WTC11 (cell line): ENCODE data around the gene CEMIP. TPM values are rescaled to one million over a fixed set of nuclear protein-coding genes. Genes with fewer than 3 reads are reported as not detected.

Experiments used
- ATAC-seq: fragments of 200-7000 bp; cut with Tn5 transposase; 2 replicates; pipeline ENCODE4 v1.10.0; 2021; ENCODE audit warnings: mild to moderate bottlenecking, moderate library complexity
- CTCF ChIA-PET: fragments of 300-600 bp; sonication (Branson Sonifier 250); formaldehyde crosslinking; loops from one replicate; lab custom pipeline; 2021; ENCODE audit warnings: antibody characterized with exemption; lab: Charles Lee
- POLR2A ChIA-PET: fragments of 350-600 bp; sonication (Branson Sonifier 250); formaldehyde crosslinking; loops from one replicate; lab custom pipeline; 2021; ENCODE audit warnings: antibody characterized with exemption; lab: Charles Lee
- DNase-seq: peaks from one replicate; pipeline ENCODE4 v3.0.0; 2021; ENCODE audit warnings: low spot score
- H3K27ac Mint-ChIP-seq: 2 replicates; pipeline ENCODE4 v1.8.0; 2021; ENCODE audit warnings: mixed read lengths
- H3K27me3 Mint-ChIP-seq: 2 replicates; pipeline ENCODE4 v1.8.0; 2021; ENCODE audit warnings: low read depth, mild to moderate bottlenecking, moderate library complexity, mixed read lengths
- H3K36me3 Mint-ChIP-seq: 2 replicates; pipeline ENCODE4 v1.8.0; 2021; ENCODE audit warnings: mixed read lengths
- H3K4me1 Mint-ChIP-seq: 2 replicates; pipeline ENCODE4 v1.8.0; 2022; ENCODE audit warnings: mixed read lengths
- H3K4me3 Mint-ChIP-seq: 2 replicates; pipeline ENCODE4 v1.8.0; 2021; ENCODE audit warnings: mild to moderate bottlenecking, moderate library complexity, mixed read lengths
- H3K9me3 Mint-ChIP-seq: 2 replicates; pipeline ENCODE4 v1.8.0; 2021; ENCODE audit warnings: mixed read lengths
- CREM ChIP-seq: sonication (generic); formaldehyde crosslinking; IDR thresholded peaks from 2 replicates; pipeline ENCODE4 v1.8.1; 2022; ENCODE audit warnings: mild to moderate bottlenecking, missing genetic modification reagents, moderate library complexity
- CTCF ChIP-seq: fragments of 200-600 bp; IDR thresholded peaks from 2 replicates; pipeline ENCODE4 v1.8.0; 2022; ENCODE audit warnings: antibody characterized with exemption
- FOXP4 ChIP-seq: sonication (generic); formaldehyde crosslinking; IDR thresholded peaks from 2 replicates; pipeline ENCODE4 v1.8.0; 2022; ENCODE audit warnings: mild to moderate bottlenecking, missing genetic modification reagents
- GABPB1 ChIP-seq: sonication (generic); formaldehyde crosslinking; IDR thresholded peaks from 2 replicates; pipeline ENCODE4 v1.8.1; 2023; ENCODE audit warnings: mild to moderate bottlenecking, missing genetic modification reagents
- MYBL2 ChIP-seq: sonication (generic); formaldehyde crosslinking; IDR thresholded peaks from 2 replicates; pipeline ENCODE4 v1.8.1; 2023; ENCODE audit warnings: mild to moderate bottlenecking, moderate library complexity, missing genetic modification reagents
- NFATC4 ChIP-seq: fragments of 250-450 bp; sonication (Bioruptor Pico); IDR thresholded peaks from 2 replicates; pipeline ENCODE4 v1.9.0; 2021; ENCODE audit warnings: mild to moderate bottlenecking
- PREB ChIP-seq: sonication (generic); formaldehyde crosslinking; IDR thresholded peaks from 2 replicates; pipeline ENCODE4 v1.8.1; 2022; ENCODE audit warnings: mild to moderate bottlenecking, missing genetic modification reagents, moderate library complexity, borderline replicate concordance
- PRRX2 ChIP-seq: fragments of 250-450 bp; sonication (Bioruptor Pico); IDR thresholded peaks from 2 replicates; pipeline ENCODE4 v1.8.0; 2021; ENCODE audit warnings: mild to moderate bottlenecking
- SOX15 ChIP-seq: fragments of 250-450 bp; sonication (Bioruptor Pico); IDR thresholded peaks from 2 replicates; pipeline ENCODE4 v1.9.0; 2021; ENCODE audit warnings: mild to moderate bottlenecking
- ZNF232 ChIP-seq: sonication (generic); formaldehyde crosslinking; IDR thresholded peaks from 2 replicates; pipeline ENCODE4 v1.8.0; 2022; ENCODE audit warnings: mild to moderate bottlenecking, missing genetic modification reagents
- ZNF281 ChIP-seq: sonication (generic); formaldehyde crosslinking; IDR thresholded peaks from 2 replicates; pipeline ENCODE4 v1.8.0; 2023; ENCODE audit warnings: mild to moderate bottlenecking, missing genetic modification reagents
- ZNF396 ChIP-seq: fragments of 250-450 bp; sonication (Bioruptor Pico); IDR thresholded peaks from 2 replicates; pipeline ENCODE4 v1.8.0; 2021; ENCODE audit warnings: mild to moderate bottlenecking, moderate library complexity, borderline replicate concordance
- ZNF416 ChIP-seq: fragments of 250-450 bp; sonication (Bioruptor Pico); IDR thresholded peaks from 2 replicates; pipeline ENCODE4 v1.9.0; 2021; ENCODE audit warnings: mild to moderate bottlenecking, inconsistent platforms
- ZNF671 ChIP-seq: fragments of 250-450 bp; sonication (Bioruptor Pico); IDR thresholded peaks from 2 replicates; pipeline ENCODE4 v1.8.0; 2021; ENCODE audit warnings: mild to moderate bottlenecking
- total RNA-seq: library from RNA; stranded (reverse); gene quantifications from 3 replicates; pipeline ENCODE4 v1.2.3, GENCODE V29; 2021
- TF ChIP-seq, protein P1 (sequence below): sonication (generic); formaldehyde crosslinking; IDR thresholded peaks from 2 replicates; pipeline ENCODE4 v1.8.0; 2022; ENCODE audit warnings: mild to moderate bottlenecking, missing genetic modification reagents
- TF ChIP-seq, protein P2 (sequence below): sonication (generic); formaldehyde crosslinking; conservative IDR thresholded peaks from 2 replicates; pipeline ENCODE4 v1.8.1; 2022; ENCODE audit warnings: mild to moderate bottlenecking, missing genetic modification reagents

Gene CEMIP
- total RNA-seq, 1 experiment from 2014 or later = 0.87 TPM

GRCh38 chr15:80969316-80969715, 190.1 kb downstream of the CEMIP start (continued):
- TF ChIP-seq SOX15 (CRISPR knock-in tag) (no peak), CREM (CRISPR knock-in tag) (no peak), PRRX2 (CRISPR knock-in tag) (no peak)

- no peak overlapping the region for H3K4me3 Mint-ChIP-seq
- H3K27me3 Mint-ChIP-seq = no peaks in the 10 kb centered on the region
- ATAC-seq (0 out of 2 replicates have a peak, but pooled peaks have one; percentile 6), DNase-seq (peak; percentile 52)
- CTCF ChIA-PET = interaction anchor here (0.5 to 4.8 kb wide), 42 partner anchors 8 to 908 kb away, joined by 3 to 48 read pairs (median 4); partner anchors contain the start of genes ABHD17C and CEMIP
- POLR2A ChIA-PET = interaction anchor here (1.2 kb wide), 1 partner anchor 35 kb away, joined by 3 read pairs; no protein-coding TSS in a partner anchor
- H3K4me1 Mint-ChIP-seq = peaks cover 60% of the 10 kb centered on the region
- peaks cover 4% of the 10 kb centered on the region for H3K9me3 Mint-ChIP-seq
- peak overlapping the region; percentile 61; the same call in 1 of the 2 replicates for H3K27ac Mint-ChIP-seq
- TF ChIP-seq GABPB1 (CRISPR knock-in tag) (no peak), CTCF (peak; percentile 84)
- H3K36me3 Mint-ChIP-seq = peaks cover 29% of the 10 kb centered on the region
Measured at GRCh38 chr15:80970018-80970657, 191.0 kb downstream of the CEMIP start.

GRCh38 chr15:80970658-80971057, 191.5 kb downstream of the CEMIP start:
- TF ChIP-seq ZNF232 (CRISPR knock-in tag) (no peak), ZNF416 (no peak), NFATC4 (no peak), ZNF671 (CRISPR knock-in tag) (no peak), ZNF396 (CRISPR knock-in tag) (no peak), FOXP4 (CRISPR knock-in tag) (no peak), MYBL2 (CRISPR knock-in tag) (no peak), PREB (CRISPR knock-in tag) (no peak), ZNF281 (CRISPR knock-in tag) (no peak)
- TF ChIP-seq, protein P1, sequence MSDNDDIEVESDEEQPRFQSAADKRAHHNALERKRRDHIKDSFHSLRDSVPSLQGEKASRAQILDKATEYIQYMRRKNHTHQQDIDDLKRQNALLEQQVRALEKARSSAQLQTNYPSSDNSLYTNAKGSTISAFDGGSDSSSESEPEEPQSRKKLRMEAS (CRISPR knock-in tag) = no peak
- TF ChIP-seq, protein P2, sequence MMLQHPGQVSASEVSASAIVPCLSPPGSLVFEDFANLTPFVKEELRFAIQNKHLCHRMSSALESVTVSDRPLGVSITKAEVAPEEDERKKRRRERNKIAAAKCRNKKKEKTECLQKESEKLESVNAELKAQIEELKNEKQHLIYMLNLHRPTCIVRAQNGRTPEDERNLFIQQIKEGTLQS (CRISPR knock-in tag) = no peak
- Mint-ChIP-seq H3K27me3 (no peaks in the 10 kb centered on the region), H3K4me1 (peaks cover 60% of the 10 kb centered on the region), H3K36me3 (peaks cover 23% of the 10 kb centered on the region), H3K9me3 (no peaks in the 10 kb centered on the region), H3K27ac (peak overlapping the region; percentile 61; the same call in 1 of the 2 replicates), H3K4me3 (no peak overlapping the region)
- ATAC-seq = no peak
- no peak for DNase-seq
- CTCF ChIA-PET = interaction anchor here (0.6 to 4.8 kb wide), 29 partner anchors 9 to 514 kb away, joined by 3 to 48 read pairs (median 5); partner anchors contain the start of gene CEMIP
- POLR2A ChIA-PET = interaction anchor here (1.2 kb wide), 1 partner anchor 35 kb away, joined by 3 read pairs; no protein-coding TSS in a partner anchor
